Tibial nerve (tissue), 4 donors: ENCODE measurements around the gene NFX1.

Experiments used
- EP300 ChIP-seq, 2 donors: sonication (generic); formaldehyde crosslinking; IDR thresholded peaks; one replicate each; pipeline ENCODE4 v1.6.1; 2017; ENCODE audit warnings: antibody characterized with exemption in 2 of 2, mild to moderate bottlenecking in 1 of 2
- POLR2A ChIP-seq, 2 donors: fragments of 450-650 bp; IDR thresholded peaks; one replicate each; pipeline ENCODE4 v1.6.1; 2017; ENCODE audit warnings: antibody characterized with exemption in 2 of 2, mild to moderate bottlenecking in 2 of 2, moderate library complexity in 2 of 2
- TF ChIP-seq, protein P1 (sequence below), 5 experiments: fragments of 200-600 bp in 3 of 5; fragments of 450-650 bp in 2 of 5; sonication (generic) in 3 of 5; IDR thresholded peaks; one replicate each; pipeline ENCODE4 v1.5.1; 2016 to 2019; ENCODE audit warnings: antibody characterized with exemption in 5 of 5, mild to moderate bottlenecking in 3 of 5, moderate library complexity in 2 of 5

- TF ChIP-seq, protein P1, sequence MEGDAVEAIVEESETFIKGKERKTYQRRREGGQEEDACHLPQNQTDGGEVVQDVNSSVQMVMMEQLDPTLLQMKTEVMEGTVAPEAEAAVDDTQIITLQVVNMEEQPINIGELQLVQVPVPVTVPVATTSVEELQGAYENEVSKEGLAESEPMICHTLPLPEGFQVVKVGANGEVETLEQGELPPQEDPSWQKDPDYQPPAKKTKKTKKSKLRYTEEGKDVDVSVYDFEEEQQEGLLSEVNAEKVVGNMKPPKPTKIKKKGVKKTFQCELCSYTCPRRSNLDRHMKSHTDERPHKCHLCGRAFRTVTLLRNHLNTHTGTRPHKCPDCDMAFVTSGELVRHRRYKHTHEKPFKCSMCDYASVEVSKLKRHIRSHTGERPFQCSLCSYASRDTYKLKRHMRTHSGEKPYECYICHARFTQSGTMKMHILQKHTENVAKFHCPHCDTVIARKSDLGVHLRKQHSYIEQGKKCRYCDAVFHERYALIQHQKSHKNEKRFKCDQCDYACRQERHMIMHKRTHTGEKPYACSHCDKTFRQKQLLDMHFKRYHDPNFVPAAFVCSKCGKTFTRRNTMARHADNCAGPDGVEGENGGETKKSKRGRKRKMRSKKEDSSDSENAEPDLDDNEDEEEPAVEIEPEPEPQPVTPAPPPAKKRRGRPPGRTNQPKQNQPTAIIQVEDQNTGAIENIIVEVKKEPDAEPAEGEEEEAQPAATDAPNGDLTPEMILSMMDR (IDR thresholded peaks at IDR 0.05) = no peak
- no peak for TF ChIP-seq POLR2A (IDR thresholded peaks at IDR 0.05)
- no peak for TF ChIP-seq EP300 (IDR thresholded peaks at IDR 0.05)
These were observed 20.4 kb downstream of the NFX1 start for GRCh38 chr9:33310748-33311147.
